MM.1S (cell line): ENCODE results near the gene SP8.

Experiments
- DNase-seq: peaks from one replicate; pipeline ENCODE4 v3.0.0-alpha.2; 2015
- H2AFZ ChIP-seq: fragments of 300-600 bp; sonication (generic); 2 replicates; pipeline ENCODE4 v1.6.0; 2016; ENCODE audit warnings: antibody characterized with exemption, low read length
- H3F3A ChIP-seq: fragments of 300-600 bp; sonication (generic); 2 replicates; pipeline ENCODE4 v1.6.1; 2016; ENCODE audit warnings: mild to moderate bottlenecking, antibody characterized with exemption, low read length, moderate library complexity, mixed read lengths; ENCODE audit not compliant: insufficient read depth
- H3K27ac ChIP-seq: fragments of 300-600 bp; sonication (generic); 2 replicates; pipeline ENCODE4 v1.5.1; 2016; ENCODE audit warnings: mild to moderate bottlenecking, low read length
- H3K27me3 ChIP-seq: fragments of 300-600 bp; sonication (generic); replicated peaks from 2 replicates; pipeline ENCODE4 v1.6.0; 2016; ENCODE audit warnings: low read length; ENCODE audit not compliant: insufficient read depth
- H3K36me3 ChIP-seq: fragments of 300-600 bp; sonication (generic); replicated peaks from 2 replicates; pipeline ENCODE4 v1.6.1; 2016; ENCODE audit warnings: mild to moderate bottlenecking, low read length, mixed read lengths; ENCODE audit not compliant: insufficient read depth
- H3K4me1 ChIP-seq: fragments of 300-600 bp; sonication (generic); 2 replicates; pipeline ENCODE4 v1.6.1; 2016; ENCODE audit warnings: low read length, mixed read lengths
- H3K4me2 ChIP-seq: fragments of 300-600 bp; sonication (generic); 2 replicates; pipeline ENCODE4 v1.6.0; 2016; ENCODE audit warnings: low read depth, low read length
- H3K4me3 ChIP-seq: fragments of 300-600 bp; sonication (generic); 2 replicates; pipeline ENCODE4 v1.5.1; 2016; ENCODE audit warnings: low read length, mixed read lengths
- H3K79me2 ChIP-seq: fragments of 300-600 bp; sonication (generic); 2 replicates; pipeline ENCODE4 v1.6.1; 2016; ENCODE audit warnings: mixed run types, low read length, mixed read lengths
- H3K9ac ChIP-seq: fragments of 300-600 bp; sonication (generic); 2 replicates; pipeline ENCODE4 v1.6.1; 2016; ENCODE audit warnings: low read length, mixed read lengths
- H3K9me2 ChIP-seq: fragments of 300-600 bp; sonication (generic); replicated peaks from 2 replicates; pipeline ENCODE4 v1.6.1; 2016; ENCODE audit warnings: mild to moderate bottlenecking, low read length, mixed read lengths; ENCODE audit not compliant: insufficient read depth
- H3K9me3 ChIP-seq: fragments of 300-600 bp; sonication (generic); replicated peaks from 2 replicates; pipeline ENCODE4 v1.6.1; 2016; ENCODE audit warnings: mild to moderate bottlenecking, low read length, mixed read lengths; ENCODE audit not compliant: insufficient read depth
- H4K20me1 ChIP-seq: fragments of 300-600 bp; sonication (generic); 2 replicates; pipeline ENCODE4 v1.6.1; 2016; ENCODE audit warnings: mild to moderate bottlenecking, low read length, moderate library complexity, mixed read lengths; ENCODE audit not compliant: insufficient read depth
- CTCF ChIP-seq: fragments of 300-600 bp; sonication (generic); IDR thresholded peaks from 2 replicates; pipeline ENCODE4 v1.5.1; 2016; ENCODE audit warnings: antibody characterized with exemption, low read length, mixed read lengths
- EZH2 ChIP-seq: fragments of 300-600 bp; sonication (generic); optimal IDR thresholded peaks from 2 replicates; pipeline ENCODE3; 2017; ENCODE audit warnings: low read depth, mild to moderate bottlenecking, antibody characterized with exemption, low read length, mixed read lengths
- EZH2phosphoT487 ChIP-seq: fragments of 300-600 bp; sonication (generic); IDR thresholded peaks from 2 replicates; pipeline ENCODE4 v1.6.1; 2018; ENCODE audit warnings: antibody characterized with exemption, low read length

The SP8 gene

GRCh38 chr7:20788420-20788990 is 1.8 kb upstream of the SP8 start:
- Histone ChIP-seq H3K79me2 (no peaks in the 10 kb centered on the region), H3K4me3 (no peak overlapping the region), H3K4me1 (no peaks in the 10 kb centered on the region)

GRCh38 chr7:20787660-20788419 is 1.2 kb upstream of the SP8 start:
- no peaks in the 10 kb centered on the region for H4K20me1 ChIP-seq
- no peaks in the 10 kb centered on the region for H3K9me2 ChIP-seq
- H3K27me3 ChIP-seq = no peaks in the 10 kb centered on the region
- no peaks in the 10 kb centered on the region for H3F3A ChIP-seq
- no peak overlapping the region for H2AFZ ChIP-seq
- H3K4me1 ChIP-seq = no peaks in the 10 kb centered on the region
- DNase-seq = no peak
- no peak overlapping the region for H3K4me2 ChIP-seq
- H3K79me2 ChIP-seq = no peaks in the 10 kb centered on the region
- H3K36me3 ChIP-seq = no peaks in the 10 kb centered on the region
- no peaks in the 10 kb centered on the region for H3K9me3 ChIP-seq
- H3K9ac ChIP-seq = no peak overlapping the region
- no peak overlapping the region for H3K27ac ChIP-seq
- TF ChIP-seq CTCF (no peak), EZH2 (no peak), EZH2phosphoT487 (no peak)
- no peak overlapping the region for H3K4me3 ChIP-seq

More at GRCh38 chr7:20788420-20788990, 1.8 kb upstream of the SP8 start:
- no peaks in the 10 kb centered on the region for H3K36me3 ChIP-seq
- H3K27ac ChIP-seq = no peak overlapping the region
- H2AFZ ChIP-seq = no peak overlapping the region
- H3K9me3 ChIP-seq = no peaks in the 10 kb centered on the region
- no peaks in the 10 kb centered on the region for H4K20me1 ChIP-seq
- no peaks in the 10 kb centered on the region for H3F3A ChIP-seq
- H3K9ac ChIP-seq = no peak overlapping the region
- TF ChIP-seq CTCF (no peak), EZH2phosphoT487 (no peak), EZH2 (no peak)
- no peak for DNase-seq
- no peak overlapping the region for H3K4me2 ChIP-seq
- no peaks in the 10 kb centered on the region for H3K27me3 ChIP-seq
- no peaks in the 10 kb centered on the region for H3K9me2 ChIP-seq

- no peaks in the 10 kb centered on the region for H3F3A ChIP-seq
- H3K79me2 ChIP-seq = no peaks in the 10 kb centered on the region
- H3K9ac ChIP-seq = no peak overlapping the region
- TF ChIP-seq EZH2 (no peak), EZH2phosphoT487 (no peak), CTCF (no peak)
- H4K20me1 ChIP-seq = no peaks in the 10 kb centered on the region
- no peaks in the 10 kb centered on the region for H3K9me2 ChIP-seq
- no peak for DNase-seq
- H3K4me2 ChIP-seq = peak overlapping the region; percentile 35; the same call in 1 of the 2 replicates
- peak overlapping the region; percentile 32; the same call in 1 of the 2 replicates for H3K4me3 ChIP-seq
- H3K27ac ChIP-seq = no peak overlapping the region
- no peaks in the 10 kb centered on the region for H3K36me3 ChIP-seq
- H3K9me3 ChIP-seq = no peaks in the 10 kb centered on the region
- peak overlapping the region; percentile 51; the same call in 1 of the 2 replicates for H2AFZ ChIP-seq
- no peaks in the 10 kb centered on the region for H3K4me1 ChIP-seq
- H3K27me3 ChIP-seq = no peaks in the 10 kb centered on the region
Observed at GRCh38 chr7:20786421-20786778, 286 bp downstream of the SP8 start.
